Stimulated activated CD4-positive, alpha-beta T cell treated with anti-CD3 and anti-CD28 coated beads, Interleukin-12 subunit alpha, Interleukin-12 subunit beta, amount 100 ng/mL, for 24 hours (primary cell): ENCODE data around the gene TRPT1.

Experiments
- DNase-seq, 2 experiments: peaks; one replicate each; pipeline ENCODE4 v3.0.0-alpha.2; 2020; ENCODE audit warnings: low read depth in 2 of 2

Gene TRPT1

GRCh38 chr11:64245401-64245796 is 19.4 kb upstream of the TRPT1 start:
- no peak for DNase-seq

GRCh38 chr11:64244966-64245365 is 19.0 kb upstream of the TRPT1 start:
- DNase-seq: no peak

GRCh38 chr11:64244107-64244506 is 18.1 kb upstream of the TRPT1 start:
- no peak for DNase-seq

GRCh38 chr11:64243236-64243854 is 17.4 kb upstream of the TRPT1 start:
- no peak for DNase-seq

GRCh38 chr11:64241491-64242374 is 15.7 kb upstream of the TRPT1 start:
- DNase-seq: no peak

- peak; percentile 100 for DNase-seq
Observed at GRCh38 chr11:64241241-64241490, 15.2 kb upstream of the TRPT1 start.

GRCh38 chr11:64240435-64241240 is 14.7 kb upstream of the TRPT1 start, which contains the start of gene FKBP2:
Gene FKBP2 (plus strand): TSS chr11:64241095. CDS start chr11:64242388, 1,293 bp downstream.
- peak; percentile 96 to 97 for DNase-seq

GRCh38 chr11:64239662-64240434 is 13.9 kb upstream of the TRPT1 start:
- no peak for DNase-seq

- DNase-seq: no peak
Observed at GRCh38 chr11:64238999-64239398, 13.0 kb upstream of the TRPT1 start.

GRCh38 chr11:64238076-64238475 is 12.1 kb upstream of the TRPT1 start:
- no peak for DNase-seq

- no peak for DNase-seq
Observed at GRCh38 chr11:64237484-64237951, 11.5 kb upstream of the TRPT1 start.

GRCh38 chr11:64235437-64236161 is 9.6 kb upstream of the TRPT1 start:
- DNase-seq: no peak

GRCh38 chr11:64234647-64235379 is 8.8 kb upstream of the TRPT1 start:
- no peak for DNase-seq

GRCh38 chr11:64233913-64234586 is 8.1 kb upstream of the TRPT1 start, which contains the start of gene VEGFB:
Gene VEGFB (plus strand): TSS chr11:64234584. CDS start chr11:64234834, 250 bp downstream.
- DNase-seq: peak in 1 of 2 experiments; percentile 60

- DNase-seq: no peak
Observed at GRCh38 chr11:64232967-64233315, 7.0 kb upstream of the TRPT1 start.

GRCh38 chr11:64232182-64232966 is 6.4 kb upstream of the TRPT1 start:
- DNase-seq: no peak

- no peak for DNase-seq
Observed at GRCh38 chr11:64231546-64231945, 5.6 kb upstream of the TRPT1 start.

GRCh38 chr11:64230985-64231365 is 5.0 kb upstream of the TRPT1 start:
- DNase-seq: no peak
